WTC11 (cell line): Measurements from ENCODE around the gene CASKIN2. TPM values are rescaled to one million over a fixed set of nuclear protein-coding genes. Genes with fewer than 3 reads are reported as not detected.

Experiments
- ATAC-seq: fragments of 200-7000 bp; cut with Tn5 transposase; 2 replicates; pipeline ENCODE4 v1.10.0; 2021; ENCODE audit warnings: mild to moderate bottlenecking, moderate library complexity
- CTCF ChIA-PET: fragments of 300-600 bp; sonication (Branson Sonifier 250); formaldehyde crosslinking; loops from one replicate; lab custom pipeline; 2021; ENCODE audit warnings: antibody characterized with exemption; lab: Charles Lee
- POLR2A ChIA-PET: fragments of 350-600 bp; sonication (Branson Sonifier 250); formaldehyde crosslinking; loops from one replicate; lab custom pipeline; 2021; ENCODE audit warnings: antibody characterized with exemption; lab: Charles Lee
- DNase-seq: peaks from one replicate; pipeline ENCODE4 v3.0.0; 2021; ENCODE audit warnings: low spot score
- H3K27ac Mint-ChIP-seq: 2 replicates; pipeline ENCODE4 v1.8.0; 2021; ENCODE audit warnings: mixed read lengths
- H3K27me3 Mint-ChIP-seq: 2 replicates; pipeline ENCODE4 v1.8.0; 2021; ENCODE audit warnings: low read depth, mild to moderate bottlenecking, moderate library complexity, mixed read lengths
- H3K36me3 Mint-ChIP-seq: 2 replicates; pipeline ENCODE4 v1.8.0; 2021; ENCODE audit warnings: mixed read lengths
- H3K4me1 Mint-ChIP-seq: 2 replicates; pipeline ENCODE4 v1.8.0; 2022; ENCODE audit warnings: mixed read lengths
- H3K4me3 Mint-ChIP-seq: 2 replicates; pipeline ENCODE4 v1.8.0; 2021; ENCODE audit warnings: mild to moderate bottlenecking, moderate library complexity, mixed read lengths
- H3K9me3 Mint-ChIP-seq: 2 replicates; pipeline ENCODE4 v1.8.0; 2021; ENCODE audit warnings: mixed read lengths
- CDX4 ChIP-seq: fragments of 250-450 bp; sonication (Bioruptor Pico); IDR thresholded peaks from 2 replicates; pipeline ENCODE4 v1.9.0; 2021; ENCODE audit warnings: moderate library complexity, mild to moderate bottlenecking, inconsistent platforms, borderline replicate concordance
- CREM ChIP-seq: sonication (generic); formaldehyde crosslinking; IDR thresholded peaks from 2 replicates; pipeline ENCODE4 v1.8.1; 2022; ENCODE audit warnings: mild to moderate bottlenecking, missing genetic modification reagents, moderate library complexity
- EMX1 ChIP-seq: fragments of 250-450 bp; sonication (Bioruptor Pico); IDR thresholded peaks from 2 replicates; pipeline ENCODE4 v1.8.0; 2021; ENCODE audit warnings: mild to moderate bottlenecking
- FOXP1 ChIP-seq: sonication (generic); formaldehyde crosslinking; IDR thresholded peaks from 2 replicates; pipeline ENCODE4 v1.8.0; 2022; ENCODE audit warnings: missing genetic modification reagents, mild to moderate bottlenecking, moderate library complexity, borderline replicate concordance
- FOXP4 ChIP-seq: sonication (generic); formaldehyde crosslinking; IDR thresholded peaks from 2 replicates; pipeline ENCODE4 v1.8.0; 2022; ENCODE audit warnings: mild to moderate bottlenecking, missing genetic modification reagents
- GRHL2 ChIP-seq: fragments of 250-450 bp; sonication (Bioruptor Pico); IDR thresholded peaks from 2 replicates; pipeline ENCODE4 v1.8.0; 2022; ENCODE audit warnings: mild to moderate bottlenecking, moderate library complexity; ENCODE audit not compliant: insufficient replicate concordance, severe bottlenecking
- GTF2I ChIP-seq: fragments of 250-450 bp; sonication (Bioruptor Pico); conservative IDR thresholded peaks from 2 replicates; pipeline ENCODE4 v1.4.0; 2021; ENCODE audit warnings: mild to moderate bottlenecking
- JUN ChIP-seq: sonication (generic); formaldehyde crosslinking; IDR thresholded peaks from 2 replicates; pipeline ENCODE4 v1.8.0; 2023; ENCODE audit warnings: mild to moderate bottlenecking, missing genetic modification reagents
- KAT7 ChIP-seq: sonication (generic); formaldehyde crosslinking; IDR thresholded peaks from 2 replicates; pipeline ENCODE4 v1.8.1; 2023; ENCODE audit warnings: missing genetic modification reagents, mild to moderate bottlenecking, borderline replicate concordance
- MXD4 ChIP-seq: fragments of 250-450 bp; sonication (Bioruptor Pico); IDR thresholded peaks from 2 replicates; pipeline ENCODE4 v1.8.0; 2021; ENCODE audit warnings: mild to moderate bottlenecking, moderate library complexity, borderline replicate concordance
- PRDM15 ChIP-seq: sonication (generic); formaldehyde crosslinking; IDR thresholded peaks from 2 replicates; pipeline ENCODE4 v1.8.0; 2022; ENCODE audit warnings: missing genetic modification reagents
- PRRX2 ChIP-seq: fragments of 250-450 bp; sonication (Bioruptor Pico); IDR thresholded peaks from 2 replicates; pipeline ENCODE4 v1.8.0; 2021; ENCODE audit warnings: mild to moderate bottlenecking
- RORB ChIP-seq: fragments of 250-450 bp; sonication (Bioruptor Pico); IDR thresholded peaks from 2 replicates; pipeline ENCODE4 v1.9.0; 2021; ENCODE audit warnings: mild to moderate bottlenecking
- ZNF281 ChIP-seq: sonication (generic); formaldehyde crosslinking; IDR thresholded peaks from 2 replicates; pipeline ENCODE4 v1.8.0; 2023; ENCODE audit warnings: mild to moderate bottlenecking, missing genetic modification reagents
- ZNF317 ChIP-seq: sonication (generic); formaldehyde crosslinking; IDR thresholded peaks from 2 replicates; pipeline ENCODE4 v1.8.1; 2023; ENCODE audit warnings: low read depth, mild to moderate bottlenecking, moderate library complexity, missing genetic modification reagents, borderline replicate concordance
- total RNA-seq: library from RNA; stranded (reverse); gene quantifications from 3 replicates; pipeline ENCODE4 v1.2.3, GENCODE V29; 2021

The CASKIN2 gene
- total RNA-seq, 1 experiment from 2014 or later, result 31.9 TPM

- Mint-ChIP-seq H3K4me1 (peaks cover 6% of the 10 kb centered on the region), H3K36me3 (peaks cover 3% of the 10 kb centered on the region; the same call in 1 of the 2 replicates), H3K9me3 (no peaks in the 10 kb centered on the region), H3K27ac (no peak overlapping the region), H3K4me3 (no peak overlapping the region), H3K27me3 (no peaks in the 10 kb centered on the region)
- TF ChIP-seq CDX4 (CRISPR knock-in tag) (no peak), ZNF317 (CRISPR knock-in tag) (no peak), MXD4 (CRISPR knock-in tag) (no peak), FOXP1 (CRISPR knock-in tag) (no peak), ZNF281 (CRISPR knock-in tag) (no peak), KAT7 (CRISPR knock-in tag) (no peak), GTF2I (CRISPR knock-in tag) (no peak), JUN (CRISPR knock-in tag) (no peak), PRRX2 (no peak), RORB (CRISPR knock-in tag) (no peak), CREM (CRISPR knock-in tag) (no peak), EMX1 (CRISPR knock-in tag) (no peak), PRDM15 (no peak), GRHL2 (CRISPR knock-in tag) (no peak), FOXP4 (CRISPR knock-in tag) (no peak)
- POLR2A ChIA-PET, result no interaction called here
- DNase-seq (no peak), ATAC-seq (no peak)
- CTCF ChIA-PET, result interaction anchor here (1.3 to 2.4 kb wide), 2 partner anchors 9 to 63 kb away, joined by 3 to 15 read pairs; no protein-coding TSS in a partner anchor
Observed at GRCh38 chr17:75488693-75489510, 26.4 kb downstream of the CASKIN2 start.
